H1 (cell line): Measurements from ENCODE around the gene GREB1L. TPM values are rescaled to one million over a fixed set of nuclear protein-coding genes. Genes with fewer than 3 reads are reported as not detected.

Experiments used
- CTCF ChIA-PET: fragments of 300-600 bp; sonication (Branson Sonifier 250); formaldehyde crosslinking; loops from one replicate; lab custom pipeline; 2021; ENCODE audit not compliant: partially characterized antibody; lab: Charles Lee
- POLR2A ChIA-PET: fragments of 300-600 bp; sonication (Branson Sonifier 250); formaldehyde crosslinking; loops from one replicate; lab custom pipeline; 2021; ENCODE audit warnings: inconsistent platforms; ENCODE audit not compliant: partially characterized antibody; lab: Charles Lee
- DNase-seq, 2 experiments: peaks; one replicate each; pipeline versions ENCODE4 v3.0.0 to v3.0.0-alpha.2; 2010 to 2022; ENCODE audit warnings: low spot score in 2 of 2, low read depth in 1 of 2, mixed read lengths in 1 of 2
- FAIRE-seq: peaks from 2 replicates; lab custom pipeline; 2011; peaks lifted over from hg19 to GRCh38; lab: Jason Lieb, UNC
- H2AFZ ChIP-seq: 2 replicates; pipeline ENCODE4 v1.8.1; 2012; ENCODE audit warnings: low read length, inconsistent platforms
- H2AK5ac ChIP-seq: 2 replicates; pipeline ENCODE4 v1.6.1; 2013; ENCODE audit warnings: low read depth, low read length
- H2BK120ac ChIP-seq: replicated peaks from 2 replicates; pipeline ENCODE3; 2013; ENCODE audit warnings: low read depth, low read length, inconsistent platforms
- H2BK12ac ChIP-seq: 2 replicates; pipeline ENCODE4 v1.6.1; 2013; ENCODE audit warnings: low read depth, low read length
- H2BK15ac ChIP-seq: 2 replicates; pipeline ENCODE4 v1.6.1; 2013; ENCODE audit warnings: low read length
- H2BK20ac ChIP-seq: 2 replicates; pipeline ENCODE4 v1.6.1; 2013; ENCODE audit warnings: low read length
- H2BK5ac ChIP-seq: 2 replicates; pipeline ENCODE4 v1.6.1; 2013; ENCODE audit warnings: low read depth, low read length
- H3K14ac ChIP-seq: 2 replicates; pipeline ENCODE4 v1.6.1; 2013; ENCODE audit warnings: inconsistent platforms; ENCODE audit not compliant: insufficient read length
- H3K18ac ChIP-seq: 2 replicates; pipeline ENCODE4 v1.6.1; 2013; ENCODE audit warnings: low read length; ENCODE audit errors: extremely low read depth
- H3K23ac ChIP-seq: 2 replicates; pipeline ENCODE4 v1.6.1; 2013; ENCODE audit warnings: inconsistent platforms; ENCODE audit not compliant: insufficient read length
- H3K23me2 ChIP-seq: 2 replicates; pipeline ENCODE4 v1.6.1; 2013; ENCODE audit warnings: low read depth, low read length
- H3K27ac ChIP-seq: 2 replicates; pipeline ENCODE4 v1.6.1; 2011; ENCODE audit warnings: low read depth, low read length, inconsistent platforms
- H3K27me3 ChIP-seq, 4 experiments: replicated peaks in 1 of 4; 1 replicate in 1 of 4; 2 replicates in 3 of 4; pipeline versions ENCODE4 v1.6.1 to v1.8.1; 2011 to 2013; ENCODE audit warnings: low read length in 3 of 4, mild to moderate bottlenecking in 3 of 4, inconsistent platforms in 2 of 4, mixed read lengths in 2 of 4, moderate library complexity in 1 of 4; ENCODE audit not compliant: control insufficient read depth in 3 of 4, insufficient read depth in 3 of 4; ENCODE audit errors: extremely low read depth in 1 of 4
- H3K36me3 ChIP-seq, 4 experiments: 2 replicates each; pipeline versions ENCODE4 v1.6.1 to v1.8.1; 2011 to 2013; ENCODE audit warnings: mild to moderate bottlenecking in 4 of 4, low read length in 3 of 4, moderate library complexity in 2 of 4, control low read depth in 1 of 4, inconsistent platforms in 1 of 4; ENCODE audit not compliant: insufficient read depth in 4 of 4, control insufficient read depth in 2 of 4
- H3K4ac ChIP-seq: replicated peaks from 2 replicates; pipeline ENCODE3; 2013; ENCODE audit warnings: low read length, low read depth, mixed read lengths, inconsistent platforms; ENCODE audit not compliant: insufficient read length
- H3K4me1 ChIP-seq, 4 experiments: replicated peaks in 1 of 4; 1 replicate in 1 of 4; 2 replicates in 3 of 4; pipeline versions ENCODE4 v1.6.1 to v1.8.1; 2011 to 2013; ENCODE audit warnings: low read length in 3 of 4, inconsistent platforms in 2 of 4, mixed read lengths in 1 of 4; ENCODE audit not compliant: insufficient read depth in 4 of 4, control insufficient read depth in 3 of 4
- H3K4me2 ChIP-seq, 2 experiments: 2 replicates each; pipeline versions ENCODE4 v1.6.1 to v1.8.1; 2011 to 2013; ENCODE audit warnings: low read depth in 2 of 2, low read length in 2 of 2, control low read depth in 1 of 2, inconsistent platforms in 1 of 2, mild to moderate bottlenecking in 1 of 2; ENCODE audit not compliant: insufficient read depth in 1 of 2
- H3K4me3 ChIP-seq, 4 experiments: fragments of 200-600, 300-600 bp in 1 of 4; sonication (generic), shearing (Covaris generic), sonication (Bioruptor Twin) in 1 of 4; 2 replicates each; pipeline versions ENCODE4 v1.5.1 to v1.8.1; 2011 to 2016; ENCODE audit warnings: low read length in 4 of 4, low read depth in 3 of 4, control low read depth in 2 of 4, inconsistent platforms in 2 of 4, mild to moderate bottlenecking in 2 of 4, mixed read lengths in 1 of 4, moderate library complexity in 1 of 4; ENCODE audit not compliant: insufficient read depth in 2 of 4; ENCODE audit errors: extremely low read depth in 1 of 4
- H3K56ac ChIP-seq: replicated peaks from 2 replicates; pipeline ENCODE3; 2013; ENCODE audit warnings: low read depth, mild to moderate bottlenecking, mixed read lengths, low read length, inconsistent platforms; ENCODE audit not compliant: insufficient read length
- H3K79me1 ChIP-seq: 2 replicates; pipeline ENCODE4 v1.6.1; 2013; ENCODE audit warnings: low read depth, low read length, control low read depth
- H3K79me2 ChIP-seq, 2 experiments: 2 replicates each; pipeline versions ENCODE4 v1.6.1 to v1.8.1; 2012 to 2013; ENCODE audit warnings: low read length in 2 of 2, mild to moderate bottlenecking in 2 of 2, inconsistent platforms in 1 of 2; ENCODE audit not compliant: insufficient read depth in 2 of 2, control insufficient read depth in 1 of 2
- H3K9ac ChIP-seq, 4 experiments: replicated peaks in 1 of 4; 1 replicate in 1 of 4; 2 replicates in 3 of 4; pipeline versions ENCODE4 v1.6.1 to v1.8.1; 2011 to 2013; ENCODE audit warnings: low read depth in 3 of 4, low read length in 3 of 4, control low read depth in 2 of 4, mild to moderate bottlenecking in 2 of 4, moderate library complexity in 2 of 4, inconsistent platforms in 1 of 4; ENCODE audit errors: extremely low read depth in 1 of 4
- H3K9me3 ChIP-seq, 2 experiments: 2 replicates each; pipeline versions ENCODE4 v1.6.1 to v1.8.1; 2012 to 2013; ENCODE audit warnings: mild to moderate bottlenecking in 2 of 2, moderate library complexity in 2 of 2, control low read depth in 1 of 2, inconsistent platforms in 1 of 2, low read depth in 1 of 2, low read length in 1 of 2, mixed read lengths in 1 of 2; ENCODE audit not compliant: insufficient read depth in 2 of 2
- H4K20me1 ChIP-seq, 2 experiments: replicated peaks in 1 of 2; 2 replicates each; pipeline versions ENCODE3 to v1.8.1; 2011 to 2013; ENCODE audit warnings: inconsistent platforms in 2 of 2, low read length in 2 of 2, mild to moderate bottlenecking in 1 of 2; ENCODE audit not compliant: insufficient read depth in 2 of 2, control insufficient read depth in 1 of 2
- H4K5ac ChIP-seq: 2 replicates; pipeline ENCODE4 v1.6.1; 2013; ENCODE audit warnings: low read length, low read depth, mixed read lengths, inconsistent platforms; ENCODE audit not compliant: insufficient read length
- H4K8ac ChIP-seq: 2 replicates; pipeline ENCODE4 v1.8.0; 2013; ENCODE audit warnings: mild to moderate bottlenecking, moderate library complexity, low read length, inconsistent platforms; ENCODE audit not compliant: insufficient read depth; ENCODE audit errors: extremely low read depth
- H4K91ac ChIP-seq: replicated peaks from 2 replicates; pipeline ENCODE3; 2013; ENCODE audit warnings: low read length, mixed read lengths, inconsistent platforms; ENCODE audit not compliant: insufficient read length
- CREB1 ChIP-seq: IDR thresholded peaks from 2 replicates; pipeline ENCODE4 v1.6.1; 2012; ENCODE audit warnings: inconsistent platforms
- FOSL1 ChIP-seq: IDR thresholded peaks from 2 replicates; pipeline ENCODE4 v1.6.1; 2011; ENCODE audit warnings: mild to moderate bottlenecking, low read depth, low read length, moderate library complexity; ENCODE audit not compliant: insufficient read depth
- KDM4A ChIP-seq: IDR thresholded peaks from one replicate; pipeline ENCODE4 v1.7.1; 2012; ENCODE audit warnings: low read depth, mild to moderate bottlenecking, moderate library complexity, low read length, inconsistent platforms; ENCODE audit not compliant: severe bottlenecking
- NRF1 ChIP-seq: IDR thresholded peaks from 2 replicates; pipeline ENCODE4 v1.6.1; 2011; ENCODE audit warnings: mild to moderate bottlenecking, low read depth, low read length, improper control_type of control experiment
- RXRA ChIP-seq: IDR thresholded peaks from 2 replicates; pipeline ENCODE4 v1.6.1; 2011; ENCODE audit warnings: low read depth, mild to moderate bottlenecking, low read length, moderate library complexity; ENCODE audit not compliant: insufficient read depth
- SP1 ChIP-seq: IDR thresholded peaks from 2 replicates; pipeline ENCODE4 v1.6.1; 2011; ENCODE audit warnings: low read depth, low read length
- SUZ12 ChIP-seq: fragments of 200-600 bp; sonication (generic); IDR thresholded peaks from 2 replicates; pipeline ENCODE4 v1.6.1; 2012; ENCODE audit warnings: mild to moderate bottlenecking, inconsistent platforms, low read length, moderate library complexity, mixed read lengths
- TBP ChIP-seq: IDR thresholded peaks from 2 replicates; pipeline ENCODE4 v1.6.1; 2011; ENCODE audit warnings: low read depth, low read length, improper control_type of control experiment
- WGBS, 2 experiments: shearing (Covaris generic) in 1 of 2; methylation state at CpG; one replicate each; pipeline versions ENCODE4 v1.1.6 to v1.1.7; 2013 to 2015; ENCODE audit warnings: low lambda C conversion rate in 2 of 2, mixed read lengths in 2 of 2, inconsistent platforms in 1 of 2, low coverage in 1 of 2, missing lambda C conversion rate in 1 of 2; ENCODE audit not compliant: insufficient replicate concordance in 2 of 2, insufficient coverage in 1 of 2, insufficient read length in 1 of 2; ENCODE audit errors: extremely low coverage in 1 of 2, missing lambda C conversion rate in 1 of 2; 5-methylcytosine and 5-hydroxymethylcytosine counted together
- polyA plus RNA-seq, 7 experiments: library from polyadenylated mRNA; depleted of rRNA in 3 of 7; stranded (reverse) in 5 of 7; unstranded in 2 of 7; fragments of >200 nt in 5 of 7; fragments of 200-250 nt in 2 of 7; gene quantifications; 1 replicate in 5 of 7; 2 replicates in 1 of 7; 4 replicates in 1 of 7; pipeline versions ENCODE4 v1.2.1 to v1.2.3, GENCODE V29; 2011 to 2013; ENCODE audit warnings: missing spikeins in 2 of 7, mixed read lengths in 2 of 7
- total RNA-seq: library from RNA; stranded (reverse); fragmentation: NEBNext Ultra II Directional; extraction: Animal tissue kit (Norgen Biotek cat#: 25700); gene quantifications from 2 replicates; pipeline ENCODE4 v1.2.1, GENCODE V29; 2021
- TF ChIP-seq, protein P1 (sequence below): IDR thresholded peaks from 2 replicates; pipeline ENCODE4 v1.6.1; 2011; ENCODE audit warnings: low read length, improper control_type of control experiment

The GREB1L gene
- total and polyA plus RNA-seq, 2 of the 8 experiments (the other 6 are each of a cell fraction or from before 2014, with no cell fraction given): 0.34 to 1.6 TPM

DNA sequence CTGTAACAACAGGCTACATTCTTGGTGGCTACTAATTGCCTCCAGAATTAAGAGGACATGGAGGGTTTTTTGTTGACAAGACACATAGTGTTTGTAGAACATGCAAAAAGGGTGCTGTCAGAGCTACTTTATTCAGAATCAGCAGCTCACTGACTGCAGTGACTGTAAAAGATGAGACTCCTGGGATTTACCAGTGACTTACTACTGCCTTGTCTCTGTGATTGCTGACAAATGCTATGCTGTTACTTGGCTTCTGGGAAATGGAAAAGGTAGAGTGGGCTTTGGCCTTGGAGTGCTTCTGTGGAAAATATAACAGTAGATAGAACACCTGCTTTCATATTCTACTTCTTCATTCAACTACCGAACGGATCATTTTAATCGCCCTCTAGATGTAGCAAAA is 47.8 kb downstream of the GREB1L start:
- Histone ChIP-seq H2AFZ (no peak overlapping the region), H3K36me3 (no peaks in the 10 kb centered on the region), H3K23me2 (no peaks in the 10 kb centered on the region; the same call in 1 of the 2 replicates), H3K14ac (no peak overlapping the region), H3K79me2 (no peaks in the 10 kb centered on the region; a peak in 1 of 4 replicates), H3K9ac (no peak overlapping the region), H2BK5ac (no peak overlapping the region), H3K18ac (no peak overlapping the region), H3K4me2 (no peak overlapping the region), H3K56ac (no peak overlapping the region), H2BK120ac (no peak overlapping the region), H2AK5ac (no peak overlapping the region), H3K4ac (no peak overlapping the region), H3K4me3 (no peak overlapping the region), H3K4me1 (no peaks in the 10 kb centered on the region; a peak in 2 of 7 replicates), H3K27me3 (no peaks in the 10 kb centered on the region), H4K5ac (no peak overlapping the region), H3K23ac (no peak overlapping the region), H4K91ac (no peak overlapping the region), H4K20me1 (no peaks in the 10 kb centered on the region), H3K79me1 (no peaks in the 10 kb centered on the region), H3K27ac (no peak overlapping the region), H4K8ac (no peak overlapping the region), H2BK12ac (no peak overlapping the region), H2BK15ac (no peak overlapping the region), H3K9me3 (no peaks in the 10 kb centered on the region), H2BK20ac (no peak overlapping the region)
- DNase-seq (no peak), FAIRE-seq (no peak)
- ChIA-PET POLR2A (no interaction called here), CTCF (no interaction called here)
- TF ChIP-seq TBP: no peak
- TF ChIP-seq, protein P1, sequence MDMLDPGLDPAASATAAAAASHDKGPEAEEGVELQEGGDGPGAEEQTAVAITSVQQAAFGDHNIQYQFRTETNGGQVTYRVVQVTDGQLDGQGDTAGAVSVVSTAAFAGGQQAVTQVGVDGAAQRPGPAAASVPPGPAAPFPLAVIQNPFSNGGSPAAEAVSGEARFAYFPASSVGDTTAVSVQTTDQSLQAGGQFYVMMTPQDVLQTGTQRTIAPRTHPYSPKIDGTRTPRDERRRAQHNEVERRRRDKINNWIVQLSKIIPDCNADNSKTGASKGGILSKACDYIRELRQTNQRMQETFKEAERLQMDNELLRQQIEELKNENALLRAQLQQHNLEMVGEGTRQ: no peak
- TF ChIP-seq KDM4A: no peak
- no peak for TF ChIP-seq NRF1
- TF ChIP-seq RXRA: no peak
- TF ChIP-seq SP1: no peak
- TF ChIP-seq CREB1: no peak
- TF ChIP-seq SUZ12: no peak
- no peak for TF ChIP-seq FOSL1
- 94% methylated on average over 3 of the region's 3 CpGs; no CpG with 5 or more reads in 1 of the 2 experiments for WGBS, 2 experiments
